SK-N-SH treated with all-trans-retinoic acid at 6 μM for 48 hours (cell line): ENCODE measurements around the gene ADGRL2.

Source experiments
- ATAC-seq: fragments of 200-7000 bp; cut with Tn5 transposase; 3 replicates; pipeline ENCODE4 v1.9.1; 2020; ENCODE audit warnings: mild to moderate bottlenecking, moderate library complexity
- ARNTL ChIP-seq: fragments of 450-650 bp; formaldehyde crosslinking; IDR thresholded peaks from 2 replicates; pipeline ENCODE4 v1.5.0; 2020; ENCODE audit warnings: low read depth, mild to moderate bottlenecking, moderate library complexity, borderline replicate concordance
- BACH2 ChIP-seq: fragments of 250-450 bp; sonication (Bioruptor Pico); IDR thresholded peaks from 2 replicates; pipeline ENCODE4 v1.9.0; 2021; ENCODE audit warnings: mild to moderate bottlenecking, borderline replicate concordance
- CREB5 ChIP-seq: fragments of 250-450 bp; sonication (Bioruptor Pico); IDR thresholded peaks from 2 replicates; pipeline ENCODE4 v1.5.1; 2020; ENCODE audit warnings: low read depth, mild to moderate bottlenecking, moderate library complexity
- CSDC2 ChIP-seq: fragments of 250-450 bp; sonication (Bioruptor Pico); IDR thresholded peaks from 2 replicates; pipeline ENCODE4 v1.5.0; 2020; ENCODE audit warnings: mild to moderate bottlenecking, moderate library complexity
- CSRNP3 ChIP-seq: fragments of 250-450 bp; sonication (Bioruptor Pico); IDR thresholded peaks from 2 replicates; pipeline ENCODE4 v1.5.1; 2021; ENCODE audit warnings: mild to moderate bottlenecking, moderate library complexity
- ESRRG ChIP-seq: fragments of 250-450 bp; sonication (Bioruptor Pico); IDR thresholded peaks from 2 replicates; pipeline ENCODE4 v1.6.1; 2021; ENCODE audit warnings: mild to moderate bottlenecking
- GLIS3 ChIP-seq: fragments of 250-450 bp; sonication (Bioruptor Pico); IDR thresholded peaks from 2 replicates; pipeline ENCODE4 v1.5.0; 2020; ENCODE audit warnings: mild to moderate bottlenecking, moderate library complexity
- ISL1 ChIP-seq: fragments of 250-450 bp; sonication (Bioruptor Pico); IDR thresholded peaks from 2 replicates; pipeline ENCODE4 v2.1.2; 2022; ENCODE audit warnings: mild to moderate bottlenecking, moderate library complexity
- PPARA ChIP-seq: fragments of 250-450 bp; sonication (Bioruptor Pico); IDR thresholded peaks from 2 replicates; pipeline ENCODE4 v1.5.0; 2020; ENCODE audit warnings: mild to moderate bottlenecking, borderline replicate concordance
- RARB ChIP-seq: fragments of 250-450 bp; sonication (Bioruptor Pico); IDR thresholded peaks from 2 replicates; pipeline ENCODE4 v1.8.0; 2021; ENCODE audit warnings: mild to moderate bottlenecking, moderate library complexity
- TCF4 ChIP-seq: fragments of 250-450 bp; sonication (Bioruptor Pico); IDR thresholded peaks from 2 replicates; pipeline ENCODE4 v1.8.0; 2021; ENCODE audit warnings: mild to moderate bottlenecking, moderate library complexity, borderline replicate concordance
- TOX ChIP-seq: fragments of 250-450 bp; sonication (Bioruptor Pico); IDR thresholded peaks from 2 replicates; pipeline ENCODE4 v1.8.0; 2021; ENCODE audit warnings: mild to moderate bottlenecking, moderate library complexity, borderline replicate concordance
- ZFP30 ChIP-seq: fragments of 450-650 bp; formaldehyde crosslinking; IDR thresholded peaks from 2 replicates; pipeline ENCODE4 v1.5.0; 2022; ENCODE audit warnings: mild to moderate bottlenecking, moderate library complexity
- ZNF565 ChIP-seq: fragments of 450-650 bp; formaldehyde crosslinking; conservative IDR thresholded peaks from 2 replicates; pipeline ENCODE4 v1.5.0; 2020; ENCODE audit warnings: low read depth, mild to moderate bottlenecking, moderate library complexity
- ZNF70 ChIP-seq: fragments of 450-650 bp; formaldehyde crosslinking; IDR thresholded peaks from 2 replicates; pipeline ENCODE4 v1.5.0; 2020; ENCODE audit warnings: mild to moderate bottlenecking, moderate library complexity
- ZNF8 ChIP-seq: fragments of 450-650 bp; formaldehyde crosslinking; IDR thresholded peaks from 2 replicates; pipeline ENCODE4 v1.5.0; 2020; ENCODE audit warnings: mild to moderate bottlenecking, moderate library complexity
- TF ChIP-seq, protein P1 (sequence below): fragments of 250-450 bp; sonication (Bioruptor Pico); IDR thresholded peaks from 2 replicates; pipeline ENCODE4 v1.8.0; 2020; ENCODE audit warnings: mild to moderate bottlenecking, moderate library complexity, borderline replicate concordance
- TF ChIP-seq, protein P2 (sequence below): fragments of 250-450 bp; sonication (Bioruptor Pico); IDR thresholded peaks from 2 replicates; pipeline ENCODE4 v1.5.0; 2020; ENCODE audit warnings: mild to moderate bottlenecking, moderate library complexity

ADGRL2 gene

DNA sequence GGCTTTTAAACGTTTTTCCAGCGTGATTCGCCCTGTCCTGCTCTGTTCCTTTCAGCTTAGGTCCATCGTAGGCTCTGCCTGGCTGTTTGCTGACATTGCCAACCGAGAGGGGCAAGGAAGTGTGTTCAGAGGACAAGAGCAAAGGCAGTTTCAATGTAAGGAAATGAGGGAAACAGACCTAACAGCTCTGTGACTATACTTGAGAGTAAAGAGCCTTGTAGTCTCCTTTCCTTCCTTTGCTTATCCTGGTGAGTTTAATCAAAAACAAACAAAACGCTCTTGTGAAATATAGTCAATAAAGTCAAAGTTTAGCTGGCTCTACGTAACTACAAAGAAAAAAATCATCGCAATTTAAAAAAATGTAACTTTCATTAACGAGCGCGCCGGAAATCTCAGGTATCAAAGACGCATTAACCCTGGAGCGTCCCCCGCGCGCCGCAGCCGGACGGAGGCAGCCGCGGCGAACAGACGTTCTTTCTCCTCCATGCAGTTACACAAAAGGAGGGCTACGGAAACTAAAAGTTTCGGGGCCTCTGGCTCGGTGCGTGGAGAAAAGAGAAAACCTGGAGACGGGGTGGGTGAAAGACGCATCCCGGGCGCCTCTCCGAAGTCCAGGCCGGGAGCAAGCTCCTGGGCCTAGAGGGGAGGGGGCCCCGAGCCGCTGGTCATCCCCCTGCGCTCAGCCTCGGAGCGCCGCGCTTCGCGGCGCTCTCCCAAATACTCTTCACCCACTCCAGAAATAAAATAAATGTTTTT, 617 bp upstream of the ADGRL2 start:
- ATAC-seq = peak; percentile 46
- TF ChIP-seq, protein P1, sequence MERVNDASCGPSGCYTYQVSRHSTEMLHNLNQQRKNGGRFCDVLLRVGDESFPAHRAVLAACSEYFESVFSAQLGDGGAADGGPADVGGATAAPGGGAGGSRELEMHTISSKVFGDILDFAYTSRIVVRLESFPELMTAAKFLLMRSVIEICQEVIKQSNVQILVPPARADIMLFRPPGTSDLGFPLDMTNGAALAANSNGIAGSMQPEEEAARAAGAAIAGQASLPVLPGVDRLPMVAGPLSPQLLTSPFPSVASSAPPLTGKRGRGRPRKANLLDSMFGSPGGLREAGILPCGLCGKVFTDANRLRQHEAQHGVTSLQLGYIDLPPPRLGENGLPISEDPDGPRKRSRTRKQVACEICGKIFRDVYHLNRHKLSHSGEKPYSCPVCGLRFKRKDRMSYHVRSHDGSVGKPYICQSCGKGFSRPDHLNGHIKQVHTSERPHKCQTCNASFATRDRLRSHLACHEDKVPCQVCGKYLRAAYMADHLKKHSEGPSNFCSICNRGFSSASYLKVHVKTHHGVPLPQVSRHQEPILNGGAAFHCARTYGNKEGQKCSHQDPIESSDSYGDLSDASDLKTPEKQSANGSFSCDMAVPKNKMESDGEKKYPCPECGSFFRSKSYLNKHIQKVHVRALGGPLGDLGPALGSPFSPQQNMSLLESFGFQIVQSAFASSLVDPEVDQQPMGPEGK (CRISPR knock-in tag) = peak; percentile 22; the same call in 1 of the 2 replicates
- TF ChIP-seq ESRRG (CRISPR knock-in tag) = no peak

DNA sequence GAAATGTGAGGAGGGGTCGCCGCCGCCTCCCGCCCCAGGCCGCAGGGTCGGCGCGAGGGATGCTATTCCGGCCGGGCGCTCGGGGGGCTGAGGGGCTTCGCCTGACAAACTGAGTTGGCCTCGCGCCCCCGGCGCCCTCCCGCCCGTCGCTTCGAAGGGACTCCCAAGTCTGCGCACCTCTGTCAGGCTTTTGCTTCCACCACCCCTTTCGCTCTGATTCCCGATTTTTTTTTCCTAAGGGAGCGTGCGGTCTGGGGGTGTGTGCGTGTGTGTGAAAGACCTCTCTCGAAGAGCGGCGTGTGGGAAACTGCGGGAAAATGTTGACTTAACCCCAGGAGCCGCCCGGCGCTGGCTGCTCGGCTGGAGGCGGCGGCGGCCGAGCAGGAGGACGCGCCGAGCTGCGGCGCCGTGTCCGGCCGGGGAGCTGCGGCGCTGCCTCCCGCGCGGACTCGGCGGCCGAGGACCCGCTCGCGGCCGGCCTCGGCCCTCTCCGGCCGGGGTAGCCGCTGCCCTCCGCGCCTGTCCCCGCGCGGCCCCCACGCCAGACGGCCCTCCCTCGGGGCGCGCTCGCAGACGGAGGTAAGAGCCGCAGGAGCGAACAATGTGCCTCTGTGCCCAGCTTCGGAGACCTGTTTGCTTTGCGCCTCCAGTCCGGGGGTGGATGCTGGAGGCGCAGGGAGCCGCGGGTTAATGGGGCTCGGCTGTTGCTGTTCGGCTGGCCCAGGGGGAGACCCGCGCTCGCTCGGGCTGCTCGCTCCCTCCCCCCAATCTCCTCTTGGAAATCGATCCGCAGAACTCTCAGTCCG, 1.1 kb downstream of the ADGRL2 start:
- TF ChIP-seq ARNTL (no peak), CREB5 (CRISPR knock-in tag) (no peak), GLIS3 (CRISPR knock-in tag) (no peak), BACH2 (CRISPR knock-in tag) (no peak), PPARA (CRISPR knock-in tag) (no peak), ZNF565 (CRISPR knock-in tag) (no peak), ZFP30 (CRISPR knock-in tag) (no peak), RARB (no peak), TCF4 (CRISPR knock-in tag) (no peak)
- TF ChIP-seq, all 23 proteins: peak for 0
- peak; percentile 2; the same call in 2 of the 3 replicates for ATAC-seq

- ATAC-seq = no peak
- TF ChIP-seq, protein P2, sequence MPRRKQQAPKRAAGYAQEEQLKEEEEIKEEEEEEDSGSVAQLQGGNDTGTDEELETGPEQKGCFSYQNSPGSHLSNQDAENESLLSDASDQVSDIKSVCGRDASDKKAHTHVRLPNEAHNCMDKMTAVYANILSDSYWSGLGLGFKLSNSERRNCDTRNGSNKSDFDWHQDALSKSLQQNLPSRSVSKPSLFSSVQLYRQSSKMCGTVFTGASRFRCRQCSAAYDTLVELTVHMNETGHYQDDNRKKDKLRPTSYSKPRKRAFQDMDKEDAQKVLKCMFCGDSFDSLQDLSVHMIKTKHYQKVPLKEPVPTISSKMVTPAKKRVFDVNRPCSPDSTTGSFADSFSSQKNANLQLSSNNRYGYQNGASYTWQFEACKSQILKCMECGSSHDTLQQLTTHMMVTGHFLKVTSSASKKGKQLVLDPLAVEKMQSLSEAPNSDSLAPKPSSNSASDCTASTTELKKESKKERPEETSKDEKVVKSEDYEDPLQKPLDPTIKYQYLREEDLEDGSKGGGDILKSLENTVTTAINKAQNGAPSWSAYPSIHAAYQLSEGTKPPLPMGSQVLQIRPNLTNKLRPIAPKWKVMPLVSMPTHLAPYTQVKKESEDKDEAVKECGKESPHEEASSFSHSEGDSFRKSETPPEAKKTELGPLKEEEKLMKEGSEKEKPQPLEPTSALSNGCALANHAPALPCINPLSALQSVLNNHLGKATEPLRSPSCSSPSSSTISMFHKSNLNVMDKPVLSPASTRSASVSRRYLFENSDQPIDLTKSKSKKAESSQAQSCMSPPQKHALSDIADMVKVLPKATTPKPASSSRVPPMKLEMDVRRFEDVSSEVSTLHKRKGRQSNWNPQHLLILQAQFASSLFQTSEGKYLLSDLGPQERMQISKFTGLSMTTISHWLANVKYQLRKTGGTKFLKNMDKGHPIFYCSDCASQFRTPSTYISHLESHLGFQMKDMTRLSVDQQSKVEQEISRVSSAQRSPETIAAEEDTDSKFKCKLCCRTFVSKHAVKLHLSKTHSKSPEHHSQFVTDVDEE = no peak
- TF ChIP-seq CSRNP3 = no peak
- no peak for TF ChIP-seq ZNF70 (CRISPR knock-in tag)
- no peak for TF ChIP-seq ZNF8 (CRISPR knock-in tag)
- TF ChIP-seq ZNF565 (CRISPR knock-in tag) = no peak
- TF ChIP-seq TCF4 (CRISPR knock-in tag) = no peak
- no peak for TF ChIP-seq GLIS3 (CRISPR knock-in tag)
- no peak for TF ChIP-seq TOX
- no peak for TF ChIP-seq CSDC2 (CRISPR knock-in tag)
- TF ChIP-seq, protein P1 (CRISPR knock-in tag) = no peak
- no peak for TF ChIP-seq ISL1
- no peak for TF ChIP-seq ARNTL
These were observed 1.6 kb downstream of the ADGRL2 start for GRCh38 chr1:81802457-81802706.
